Panc1 (cell line): Measurements from ENCODE around the gene NTRK2. TPM values are rescaled to one million over a fixed set of nuclear protein-coding genes. Genes with fewer than 3 reads are reported as not detected.

Source experiments
- ATAC-seq: fragments of 200-7000 bp; cut with Tn5 transposase; 2 replicates; pipeline ENCODE4 v1.9.1; 2020; ENCODE audit warnings: mild to moderate bottlenecking, moderate library complexity
- BruUV-seq: library from RNA; stranded (reverse); fragments of 400-500 nt; replicated peaks from 2 replicates; lab custom pipeline; 2021; lab: Mats Ljungman, UMichigan
- CTCF ChIA-PET: fragments of 300-600 bp; sonication (Branson Sonifier 250); formaldehyde crosslinking; loops from one replicate; lab custom pipeline; 2022; ENCODE audit warnings: antibody characterized with exemption; lab: Charles Lee
- POLR2A ChIA-PET: fragments of 300-600 bp; sonication (Branson Sonifier 250); formaldehyde crosslinking; loops from one replicate; lab custom pipeline; 2022; ENCODE audit warnings: antibody characterized with exemption; lab: Charles Lee
- DNase-seq: peaks from one replicate; pipeline ENCODE4 v3.0.0-alpha.2; 2010; ENCODE audit warnings: low read depth, low spot score
- H3K27ac ChIP-seq: 2 replicates; pipeline ENCODE4 v1.5.1; 2011; ENCODE audit warnings: mild to moderate bottlenecking, low read length, inconsistent platforms
- H3K27me3 ChIP-seq: fragments of 200-500 bp; sonication (Bioruptor generic); 2 replicates; pipeline ENCODE4 v1.6.0; 2014; ENCODE audit warnings: low read length, inconsistent platforms; ENCODE audit not compliant: control insufficient read depth, insufficient read depth
- H3K36me3 ChIP-seq: fragments of 200-500 bp; sonication (Bioruptor generic); 2 replicates; pipeline ENCODE4 v1.5.1; 2014; ENCODE audit warnings: inconsistent platforms, mild to moderate bottlenecking, low read length, moderate library complexity; ENCODE audit not compliant: control insufficient read depth, insufficient read depth
- H3K4me1 ChIP-seq: 2 replicates; pipeline ENCODE4 v1.5.1; 2011; ENCODE audit warnings: inconsistent platforms, mild to moderate bottlenecking, low read length, moderate library complexity; ENCODE audit not compliant: control insufficient read depth, insufficient read depth
- H3K4me3 ChIP-seq, 2 experiments: 2 replicates each; pipeline ENCODE4 v1.5.1; 2011 to 2012; ENCODE audit warnings: low read depth in 2 of 2, low read length in 2 of 2, mild to moderate bottlenecking in 2 of 2, inconsistent platforms in 1 of 2, moderate library complexity in 1 of 2
- H3K9me3 ChIP-seq: fragments of 200-500 bp; sonication (Bioruptor generic); 2 replicates; pipeline ENCODE4 v1.5.1; 2014; ENCODE audit warnings: low read depth, mild to moderate bottlenecking, inconsistent platforms, low read length, moderate library complexity; ENCODE audit not compliant: control insufficient read depth, insufficient read depth
- CTCF ChIP-seq: fragments of 450-650 bp; IDR thresholded peaks from 2 replicates; pipeline ENCODE4 v1.5.1; 2017; ENCODE audit warnings: mild to moderate bottlenecking
- POLR2AphosphoS5 ChIP-seq: IDR thresholded peaks from 2 replicates; pipeline ENCODE4 v1.6.1; 2012; ENCODE audit warnings: mild to moderate bottlenecking, low read depth, low read length, moderate library complexity
- REST ChIP-seq, 2 experiments: IDR thresholded peaks; 2 replicates each; pipeline ENCODE4 v1.6.1; 2011 to 2012; ENCODE audit warnings: low read depth in 2 of 2, control low read depth in 1 of 2, low read length in 1 of 2, mild to moderate bottlenecking in 1 of 2, moderate library complexity in 1 of 2; ENCODE audit not compliant: insufficient read depth in 1 of 2
- SIN3A ChIP-seq: IDR thresholded peaks from 2 replicates; pipeline ENCODE4 v1.6.1; 2012; ENCODE audit warnings: low read depth, mild to moderate bottlenecking, low read length, moderate library complexity, borderline replicate concordance; ENCODE audit not compliant: insufficient read depth
- TCF7L2 ChIP-seq: IDR thresholded peaks from 2 replicates; pipeline ENCODE4 v1.6.1; 2011; ENCODE audit warnings: mild to moderate bottlenecking, low read depth, low read length, inconsistent platforms
- in situ Hi-C: cut with HindIII; loops from 2 replicates; pipeline ENCODE4 v1.10.0; 2016; ENCODE audit warnings: low sequenced_read_pairs, low pct_unique_long_range_greater_than_20kb
- intact Hi-C: fragments of 100-400 bp; cut with micrococcal nuclease; formaldehyde crosslinking; loops from one replicate; pipeline ENCODE4 v1.10.0; 2022; ENCODE audit not compliant: unreplicated experiment
- total RNA-seq: library from RNA; stranded (reverse); gene quantifications from one replicate; pipeline ENCODE4 v1.2.1, GENCODE V29; 2021; ENCODE audit not compliant: unreplicated experiment

The NTRK2 gene
- total RNA-seq, 1 experiment from 2014 or later: 0.23 TPM

GRCh38 chr9:84655447-84655846, 14.1 kb upstream of the NTRK2 start:
- Histone ChIP-seq H3K36me3 (no peaks in the 10 kb centered on the region), H3K9me3 (no peaks in the 10 kb centered on the region), H3K27me3 (no peaks in the 10 kb centered on the region), H3K27ac (no peak overlapping the region), H3K4me3 (no peak overlapping the region), H3K4me1 (no peaks in the 10 kb centered on the region)
- DNase-seq (no peak), ATAC-seq (no peak)
- in situ Hi-C loops (no loop called here), intact Hi-C loops (loop anchor here (10.0 kb wide), 1 partner anchor 59 kb away; no protein-coding TSS in a partner anchor)
- CTCF ChIA-PET: no interaction called here
- BruUV-seq: no TSS peak
- TF ChIP-seq TCF7L2: no peak
- TF ChIP-seq REST (IDR thresholded peaks at IDR 0.05; ENCODE audit: insufficient read depth in 1 of 2, low read depth in 2 of 2, low read length in 1 of 2): no peak
- TF ChIP-seq SIN3A: no peak
- no peak for TF ChIP-seq CTCF
- no peak for TF ChIP-seq POLR2AphosphoS5
- POLR2A ChIA-PET: no interaction called here

- TF ChIP-seq SIN3A (no peak), REST (IDR thresholded peaks at IDR 0.05; ENCODE audit: insufficient read depth in 1 of 2, low read depth in 2 of 2, low read length in 1 of 2) (no peak), CTCF (no peak), POLR2AphosphoS5 (no peak)
- in situ Hi-C loops: no loop called here
Measured at GRCh38 chr9:84659313-84659712, 10.2 kb upstream of the NTRK2 start.

More at GRCh38 chr9:84659313-84659712, 10.2 kb upstream of the NTRK2 start:
- no peak overlapping the region for H3K4me3 ChIP-seq
- ChIA-PET POLR2A (no interaction called here), CTCF (no interaction called here)
- ATAC-seq (no peak), DNase-seq (no peak)
- H3K4me1 ChIP-seq: no peaks in the 10 kb centered on the region
- intact Hi-C loops: loop anchor here (10.0 kb wide), 1 partner anchor 55 kb away; no protein-coding TSS in a partner anchor
- no peaks in the 10 kb centered on the region for H3K9me3 ChIP-seq
- no peaks in the 10 kb centered on the region for H3K36me3 ChIP-seq
- no peak overlapping the region for H3K27ac ChIP-seq
- BruUV-seq: no TSS peak
- no peaks in the 10 kb centered on the region for H3K27me3 ChIP-seq
